Choroid plexus epithelial cell (primary cell): ENCODE results near the gene AP1M1.
A peak's percentile ranks its signal among the peaks of the same experiment; 100 is the strongest.

ENCODE experiments used
- DNase-seq: peaks from one replicate; pipeline ENCODE4 v3.0.0-alpha.2; 2010; ENCODE audit warnings: low read depth
- H3K4me3 ChIP-seq: 2 replicates; pipeline ENCODE4 v1.5.1; 2011; ENCODE audit warnings: low read depth, mild to moderate bottlenecking, control low read depth, low read length, moderate library complexity
- TF ChIP-seq, protein P1 (sequence below): conservative IDR thresholded peaks from 2 replicates; pipeline ENCODE4 v1.5.1; 2011; ENCODE audit warnings: low read depth, mild to moderate bottlenecking, control low read depth, inconsistent platforms, low read length, moderate library complexity

Gene AP1M1

DNA sequence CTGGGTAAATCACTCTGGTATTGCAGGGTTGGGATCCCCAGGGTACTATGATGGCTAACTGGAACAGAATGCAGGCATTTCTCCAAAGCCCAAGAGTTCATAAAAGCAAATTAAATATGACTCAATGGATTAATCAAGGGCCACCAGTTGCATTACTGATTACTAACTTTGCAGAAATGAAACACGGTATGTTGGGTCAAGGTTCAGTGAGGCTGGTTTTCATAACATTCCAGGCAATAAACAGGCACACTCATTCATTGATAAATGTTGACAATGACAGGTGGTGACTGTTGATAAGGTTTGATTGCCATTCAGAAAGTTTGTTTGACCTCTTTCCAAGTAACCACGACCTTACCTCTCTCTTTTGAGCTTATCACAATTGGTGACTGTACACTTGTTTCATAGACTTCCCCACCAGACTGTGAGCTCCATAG is 506 bp upstream of the AP1M1 start:
- peak; percentile 63 for DNase-seq
- TF ChIP-seq, protein P1, sequence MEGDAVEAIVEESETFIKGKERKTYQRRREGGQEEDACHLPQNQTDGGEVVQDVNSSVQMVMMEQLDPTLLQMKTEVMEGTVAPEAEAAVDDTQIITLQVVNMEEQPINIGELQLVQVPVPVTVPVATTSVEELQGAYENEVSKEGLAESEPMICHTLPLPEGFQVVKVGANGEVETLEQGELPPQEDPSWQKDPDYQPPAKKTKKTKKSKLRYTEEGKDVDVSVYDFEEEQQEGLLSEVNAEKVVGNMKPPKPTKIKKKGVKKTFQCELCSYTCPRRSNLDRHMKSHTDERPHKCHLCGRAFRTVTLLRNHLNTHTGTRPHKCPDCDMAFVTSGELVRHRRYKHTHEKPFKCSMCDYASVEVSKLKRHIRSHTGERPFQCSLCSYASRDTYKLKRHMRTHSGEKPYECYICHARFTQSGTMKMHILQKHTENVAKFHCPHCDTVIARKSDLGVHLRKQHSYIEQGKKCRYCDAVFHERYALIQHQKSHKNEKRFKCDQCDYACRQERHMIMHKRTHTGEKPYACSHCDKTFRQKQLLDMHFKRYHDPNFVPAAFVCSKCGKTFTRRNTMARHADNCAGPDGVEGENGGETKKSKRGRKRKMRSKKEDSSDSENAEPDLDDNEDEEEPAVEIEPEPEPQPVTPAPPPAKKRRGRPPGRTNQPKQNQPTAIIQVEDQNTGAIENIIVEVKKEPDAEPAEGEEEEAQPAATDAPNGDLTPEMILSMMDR, result no peak
- peak overlapping the region; percentile 99 for H3K4me3 ChIP-seq

DNA sequence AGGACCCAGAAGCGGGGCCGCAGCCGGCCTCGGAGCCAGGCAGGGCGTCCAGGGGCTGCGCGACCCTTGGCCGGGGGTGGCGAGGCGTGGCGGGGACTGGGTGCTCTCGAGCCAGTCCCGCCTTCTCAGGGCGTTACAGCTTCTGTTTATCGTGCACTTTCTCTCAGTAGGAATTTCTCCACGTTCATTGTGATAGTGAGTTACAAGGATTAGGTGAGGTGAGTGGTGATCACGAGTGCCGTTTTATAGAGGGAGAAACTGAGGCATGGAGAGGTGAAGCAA is 600 bp downstream of the AP1M1 start:
- TF ChIP-seq, protein P1, result no peak
- DNase-seq, result no peak
- H3K4me3 ChIP-seq, result peak overlapping the region; percentile 99

DNA sequence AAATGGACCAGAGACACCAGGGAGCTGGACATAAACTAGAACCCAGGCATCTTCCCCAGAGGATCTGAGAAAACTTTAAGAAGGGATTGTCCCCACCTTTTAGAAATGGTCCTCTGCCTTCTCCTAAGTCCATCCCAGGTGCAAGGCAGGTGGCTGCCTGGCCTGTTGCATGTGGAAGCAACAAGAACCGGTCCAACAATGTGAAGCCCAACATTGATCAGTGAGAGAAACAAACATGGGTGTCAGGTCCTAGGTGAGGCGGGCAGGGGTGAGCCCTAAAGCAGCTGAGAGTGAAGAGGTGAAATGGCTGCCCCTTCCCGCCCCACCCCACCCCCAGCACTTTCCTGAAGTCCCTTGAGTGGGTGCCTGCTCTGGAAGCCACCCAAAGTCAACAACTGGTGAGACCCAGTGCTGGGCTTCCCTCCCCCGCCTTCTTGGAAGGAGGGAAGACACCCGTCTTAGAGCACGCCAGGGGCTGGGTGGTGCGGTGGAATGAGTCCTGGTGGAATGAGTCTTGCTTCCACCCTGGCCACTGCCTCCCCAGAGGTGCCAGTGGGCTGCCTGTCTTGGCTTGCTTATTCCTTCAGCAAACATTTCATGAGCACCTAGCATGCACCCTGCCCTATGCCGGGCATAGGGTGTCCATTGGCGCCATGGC is 1.7 kb downstream of the AP1M1 start:
- TF ChIP-seq, protein P1, result no peak
- DNase-seq, result no peak
- H3K4me3 ChIP-seq, result peak overlapping the region; percentile 11

DNA sequence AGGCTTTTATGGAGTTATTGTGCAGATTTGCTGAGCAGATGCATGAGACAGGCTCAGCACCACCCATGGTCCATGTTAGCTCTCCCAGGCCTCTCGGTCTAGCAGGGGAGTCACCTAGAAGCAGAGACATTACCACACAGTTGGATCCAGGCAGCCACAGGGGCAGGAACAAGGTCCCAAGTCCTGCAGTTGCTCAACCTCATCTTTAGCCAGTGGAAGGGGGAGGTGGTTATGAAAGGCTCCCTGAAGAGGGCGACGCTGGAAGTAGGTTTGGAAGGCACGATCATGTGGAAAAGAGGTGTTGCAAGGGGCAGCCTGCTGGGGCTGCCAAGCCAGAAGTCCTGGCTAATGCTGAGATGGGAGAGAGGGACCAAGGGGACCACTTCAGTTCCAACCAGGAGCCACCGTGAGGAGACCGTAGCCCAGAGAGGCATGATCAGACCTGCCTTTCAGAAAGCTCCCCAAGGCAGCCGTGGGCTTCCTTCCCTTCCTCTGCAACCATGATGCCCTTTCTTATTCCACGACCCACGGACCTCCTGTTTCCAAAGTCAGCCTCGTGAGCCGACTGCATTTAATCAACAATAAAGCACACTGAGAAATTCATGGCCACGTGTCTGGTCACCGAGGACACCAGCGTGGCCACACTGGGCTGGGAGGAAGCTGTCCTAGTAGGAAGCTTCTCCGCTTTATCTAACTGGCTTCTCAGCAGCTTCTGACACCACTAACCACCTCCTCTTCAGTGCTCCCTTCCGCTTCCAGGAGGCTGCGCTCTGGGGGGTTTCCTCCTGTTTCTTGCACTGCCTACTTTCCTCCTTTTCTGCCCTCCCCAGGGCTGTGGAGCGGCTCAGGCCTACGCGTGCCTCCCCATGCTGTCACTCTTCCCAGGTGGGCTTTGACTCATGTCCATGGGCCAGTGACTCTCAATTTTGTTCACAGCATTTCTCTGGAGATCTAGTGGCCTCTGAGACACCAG is 2.6 kb downstream of the AP1M1 start:
- no peak overlapping the region for H3K4me3 ChIP-seq
- peak; percentile 71 for DNase-seq
- TF ChIP-seq, protein P1, result peak; percentile 25

DNA sequence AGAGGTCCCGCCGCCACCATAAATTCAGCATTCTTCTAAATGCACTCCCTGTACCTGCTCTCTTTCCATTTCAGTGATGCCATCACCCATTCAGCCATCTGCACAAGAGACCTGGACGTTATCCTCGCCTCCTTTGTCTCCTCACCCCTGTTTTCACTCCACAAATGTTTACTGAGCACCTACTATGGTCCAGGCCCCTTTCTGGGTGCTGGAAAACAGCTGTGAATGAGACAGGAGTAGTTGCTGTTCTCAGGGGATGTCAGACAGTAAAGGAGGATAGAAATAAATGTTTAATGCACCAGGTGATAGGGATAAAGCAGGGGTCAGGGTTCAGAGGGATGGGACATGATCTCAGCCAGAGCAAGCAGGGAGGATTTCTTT is 3.3 kb downstream of the AP1M1 start:
- TF ChIP-seq, protein P1, result no peak
- no peak overlapping the region for H3K4me3 ChIP-seq
- DNase-seq, result no peak

DNA sequence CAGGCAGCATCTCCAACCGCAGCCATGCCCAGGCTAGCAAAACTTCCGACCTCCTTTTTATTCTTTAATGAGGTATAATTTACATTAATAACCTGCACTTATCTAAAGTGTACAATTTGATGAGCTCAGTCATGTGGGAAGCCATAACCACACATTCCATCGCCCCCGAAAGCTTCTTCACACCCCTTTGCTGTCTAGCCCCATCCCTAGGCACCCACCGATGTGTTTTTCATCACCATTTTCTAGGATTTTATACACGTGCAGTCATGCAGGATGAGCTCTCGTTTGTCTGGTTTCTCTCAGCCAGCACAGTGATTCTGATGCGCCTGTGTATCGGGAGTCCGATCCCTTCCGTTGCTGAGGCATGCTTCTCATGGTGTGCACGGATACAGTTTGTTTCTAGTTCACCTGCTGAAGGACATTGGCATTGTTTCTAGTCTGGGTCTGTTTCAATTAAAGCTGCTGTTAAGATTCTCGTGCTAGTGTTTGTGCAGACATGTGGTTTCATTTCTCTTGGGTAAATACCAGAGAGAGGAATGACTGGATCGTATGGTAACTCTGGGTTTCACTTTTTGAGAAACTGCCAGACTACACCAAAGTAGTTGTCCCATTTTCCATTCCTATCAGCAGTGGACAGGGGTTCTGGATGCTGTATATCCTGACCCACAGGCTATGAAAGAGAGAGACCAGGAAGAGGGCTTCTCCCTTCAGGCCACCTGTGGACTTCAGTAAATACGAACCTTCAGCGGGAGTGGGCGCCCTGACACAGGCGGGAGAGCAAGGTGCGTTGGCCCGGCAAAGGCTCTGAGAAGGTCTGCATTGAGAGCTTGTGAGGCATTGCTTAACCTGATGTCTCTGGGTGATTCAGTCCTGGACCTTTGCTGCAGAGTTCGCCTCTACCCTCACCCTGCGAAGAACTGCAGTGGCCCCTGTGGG is 4.9 kb downstream of the AP1M1 start:
- peak; percentile 50 for DNase-seq
- TF ChIP-seq, protein P1, result no peak
- no peak overlapping the region for H3K4me3 ChIP-seq
